ENCODE results near the gene NDUFS1.

DNA sequence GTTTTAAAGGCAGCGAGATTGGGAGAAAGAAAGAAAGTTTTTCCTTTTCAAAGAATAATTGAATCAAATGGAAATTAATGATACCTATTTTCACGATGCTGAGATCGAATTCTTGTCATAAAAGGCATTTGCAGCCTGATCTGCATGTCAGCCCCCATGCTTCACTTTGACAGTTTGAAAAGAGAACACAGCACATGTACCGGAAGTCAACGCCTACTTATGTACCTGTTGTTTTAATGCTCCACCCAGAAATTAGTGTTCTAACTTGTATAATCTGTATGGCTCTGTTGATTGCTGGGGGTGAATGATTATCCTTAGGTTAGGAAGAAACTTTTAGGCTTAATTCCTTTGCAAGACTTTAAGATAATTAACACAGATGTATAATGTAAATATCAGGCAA is 31.4 kb upstream of the NDUFS1 start:
- TF ChIP-seq, protein P1, sequence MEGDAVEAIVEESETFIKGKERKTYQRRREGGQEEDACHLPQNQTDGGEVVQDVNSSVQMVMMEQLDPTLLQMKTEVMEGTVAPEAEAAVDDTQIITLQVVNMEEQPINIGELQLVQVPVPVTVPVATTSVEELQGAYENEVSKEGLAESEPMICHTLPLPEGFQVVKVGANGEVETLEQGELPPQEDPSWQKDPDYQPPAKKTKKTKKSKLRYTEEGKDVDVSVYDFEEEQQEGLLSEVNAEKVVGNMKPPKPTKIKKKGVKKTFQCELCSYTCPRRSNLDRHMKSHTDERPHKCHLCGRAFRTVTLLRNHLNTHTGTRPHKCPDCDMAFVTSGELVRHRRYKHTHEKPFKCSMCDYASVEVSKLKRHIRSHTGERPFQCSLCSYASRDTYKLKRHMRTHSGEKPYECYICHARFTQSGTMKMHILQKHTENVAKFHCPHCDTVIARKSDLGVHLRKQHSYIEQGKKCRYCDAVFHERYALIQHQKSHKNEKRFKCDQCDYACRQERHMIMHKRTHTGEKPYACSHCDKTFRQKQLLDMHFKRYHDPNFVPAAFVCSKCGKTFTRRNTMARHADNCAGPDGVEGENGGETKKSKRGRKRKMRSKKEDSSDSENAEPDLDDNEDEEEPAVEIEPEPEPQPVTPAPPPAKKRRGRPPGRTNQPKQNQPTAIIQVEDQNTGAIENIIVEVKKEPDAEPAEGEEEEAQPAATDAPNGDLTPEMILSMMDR (IDR thresholded peaks at IDR 0.05), result no peak
- TF ChIP-seq POLR2A (IDR thresholded peaks at IDR 0.05), result no peak
